Gastrocnemius medialis (tissue), 4 donors: ENCODE data around the gene KCTD10.

ENCODE experiments used
- CTCF ChIP-seq, 5 experiments: fragments of 450-650 bp in 3 of 5; fragments of 200-600 bp in 2 of 5; sonication (generic) in 2 of 5; IDR thresholded peaks in 4 of 5; conservative IDR thresholded peaks in 1 of 5; 1 replicate in 4 of 5; 2 replicates in 1 of 5; pipeline ENCODE4 v1.5.1; 2016 to 2019; ENCODE audit warnings: antibody characterized with exemption in 5 of 5, mild to moderate bottlenecking in 3 of 5, moderate library complexity in 3 of 5
- POLR2A ChIP-seq, 2 donors: fragments of 450-650 bp; IDR thresholded peaks; one replicate each; pipeline ENCODE4 v1.6.1; 2017; ENCODE audit warnings: antibody characterized with exemption in 2 of 2, mild to moderate bottlenecking in 2 of 2, moderate library complexity in 2 of 2

- TF ChIP-seq CTCF (IDR thresholded peaks at IDR 0.05 in 4 of 5, conservative IDR thresholded peaks at IDR 0.05 in 1 of 5) (no peak), POLR2A (IDR thresholded peaks at IDR 0.05) (no peak)
Measured at GRCh38 chr12:109513977-109514376, 36.9 kb upstream of the KCTD10 start.
